Measurements from ENCODE around the gene ATXN7L1. TPM values are rescaled to one million over a fixed set of nuclear protein-coding genes. Genes with fewer than 3 reads are reported as not detected.

The ATXN7L1 gene
- total RNA-seq, 4 donors from 2014 or later = 5.9 to 21.2 (median 7.7) TPM

DNA sequence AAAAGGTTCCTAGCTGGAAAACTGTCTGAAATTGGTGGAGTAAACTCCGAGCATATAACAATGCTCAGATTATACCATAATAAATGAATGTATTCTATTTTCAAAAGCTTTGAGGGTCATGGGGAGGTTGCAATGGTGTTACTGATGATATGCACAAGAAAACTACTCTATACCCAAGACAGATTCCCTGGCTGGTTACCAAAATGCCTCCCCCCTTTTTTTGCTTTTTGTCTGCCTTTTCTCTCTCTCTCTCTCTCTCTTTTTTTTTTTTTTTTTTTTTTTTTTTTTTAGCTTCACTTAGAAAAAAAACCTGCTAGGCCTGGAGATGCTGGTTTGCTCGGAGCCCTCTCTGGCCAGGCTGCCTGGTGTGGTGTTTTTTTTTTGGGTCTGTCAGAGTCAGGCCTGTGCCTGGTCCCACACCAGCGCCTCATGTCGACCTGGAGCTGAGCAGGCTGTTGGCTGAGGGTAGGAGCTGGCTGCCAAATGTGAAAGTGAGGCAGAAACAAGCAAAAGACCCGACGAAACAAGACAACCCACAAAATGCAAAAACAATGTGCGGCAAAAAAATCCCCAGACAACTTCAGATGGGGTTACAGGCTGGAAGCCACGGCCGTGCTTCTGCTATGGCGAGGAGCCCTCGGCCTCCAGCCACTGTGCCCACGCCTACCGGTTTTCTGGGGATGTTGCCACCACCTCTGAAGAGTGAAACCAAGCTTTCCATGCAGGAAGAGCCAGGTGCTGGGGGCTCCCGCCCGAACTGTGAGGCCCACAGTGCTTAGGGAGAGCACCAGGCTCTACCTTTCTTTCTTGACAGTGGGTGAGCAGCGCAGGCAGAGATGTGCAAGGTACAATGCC is 235.2 kb downstream of the ATXN7L1 start:
- no peak for TF ChIP-seq POLR2AphosphoS5 (IDR thresholded peaks at IDR 0.05)
- peaks cover 0 to 73% of the 10 kb centered on the region in 2 donors for H3K36me3 ChIP-seq
- WGBS, 2 donors (ENCODE audit: low coverage in 1 of 2) = 70% methylated on average over 1 to 3 of the region's 16 CpGs

DNA sequence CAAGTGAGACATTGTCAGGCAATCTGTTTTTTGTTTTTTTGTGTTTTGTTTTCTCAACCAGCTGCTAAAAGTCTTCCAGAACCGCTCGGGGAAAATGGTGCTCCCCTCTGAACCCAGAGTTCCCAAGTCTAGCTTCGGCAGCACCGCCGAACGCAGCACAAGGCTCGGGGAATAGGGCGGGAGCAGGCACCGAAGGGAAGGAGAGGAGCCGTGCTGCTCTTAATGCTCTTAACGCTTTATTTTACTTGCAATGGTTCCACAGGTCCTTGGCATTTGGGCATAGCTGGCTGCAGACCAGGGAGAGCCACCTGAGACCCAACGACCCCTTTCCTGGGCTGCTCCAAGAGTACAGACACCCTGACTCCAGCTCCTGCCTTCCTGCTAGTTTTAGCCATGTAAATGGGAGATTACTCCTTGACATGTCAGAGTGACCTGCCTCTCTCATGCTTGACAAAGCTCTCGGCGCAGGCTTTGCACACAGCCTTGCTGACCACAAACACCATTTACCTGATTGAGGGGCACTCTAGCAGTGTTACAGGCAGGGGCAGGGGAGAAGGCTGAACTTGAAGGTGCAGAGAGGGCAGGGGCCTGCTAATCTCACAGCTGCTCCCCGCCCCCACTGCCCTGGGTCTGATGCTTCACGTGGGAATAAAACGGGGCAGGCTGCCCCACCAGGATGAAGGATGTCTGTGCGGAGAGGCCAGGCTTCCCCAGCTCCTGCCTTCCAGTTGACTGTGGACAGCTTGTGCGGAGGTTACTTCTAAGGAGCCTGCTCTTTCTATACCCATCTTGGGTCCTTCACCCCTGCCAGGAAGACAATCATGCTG is 236.5 kb downstream of the ATXN7L1 start:
- H3K27me3 ChIP-seq = no peaks in the 10 kb centered on the region
- no peak overlapping the region for H3K27ac ChIP-seq
- ATAC-seq = no peak
- H3K4me3 ChIP-seq = no peak overlapping the region
- H3K4me1 ChIP-seq = no peaks in the 10 kb centered on the region
- H3K9me3 ChIP-seq = no peaks in the 10 kb centered on the region
- WGBS, 2 donors (ENCODE audit: low coverage in 1 of 2) = 70 to 88% methylated on average over 2 to 11 of the region's 19 CpGs
- peaks cover 0 to 86% of the 10 kb centered on the region in 2 donors for H3K36me3 ChIP-seq
- TF ChIP-seq EP300 (IDR thresholded peaks at IDR 0.05) (no peak), POLR2AphosphoS5 (IDR thresholded peaks at IDR 0.05) (no peak), POLR2A (IDR thresholded peaks at IDR 0.05) (no peak)
- TF ChIP-seq, protein P1, sequence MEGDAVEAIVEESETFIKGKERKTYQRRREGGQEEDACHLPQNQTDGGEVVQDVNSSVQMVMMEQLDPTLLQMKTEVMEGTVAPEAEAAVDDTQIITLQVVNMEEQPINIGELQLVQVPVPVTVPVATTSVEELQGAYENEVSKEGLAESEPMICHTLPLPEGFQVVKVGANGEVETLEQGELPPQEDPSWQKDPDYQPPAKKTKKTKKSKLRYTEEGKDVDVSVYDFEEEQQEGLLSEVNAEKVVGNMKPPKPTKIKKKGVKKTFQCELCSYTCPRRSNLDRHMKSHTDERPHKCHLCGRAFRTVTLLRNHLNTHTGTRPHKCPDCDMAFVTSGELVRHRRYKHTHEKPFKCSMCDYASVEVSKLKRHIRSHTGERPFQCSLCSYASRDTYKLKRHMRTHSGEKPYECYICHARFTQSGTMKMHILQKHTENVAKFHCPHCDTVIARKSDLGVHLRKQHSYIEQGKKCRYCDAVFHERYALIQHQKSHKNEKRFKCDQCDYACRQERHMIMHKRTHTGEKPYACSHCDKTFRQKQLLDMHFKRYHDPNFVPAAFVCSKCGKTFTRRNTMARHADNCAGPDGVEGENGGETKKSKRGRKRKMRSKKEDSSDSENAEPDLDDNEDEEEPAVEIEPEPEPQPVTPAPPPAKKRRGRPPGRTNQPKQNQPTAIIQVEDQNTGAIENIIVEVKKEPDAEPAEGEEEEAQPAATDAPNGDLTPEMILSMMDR (IDR thresholded peaks at IDR 0.05) = no peak

More for the DNA sequence above, 235.2 kb downstream of the ATXN7L1 start:
- Histone ChIP-seq H3K4me3 (no peak overlapping the region), H3K27me3 (no peaks in the 10 kb centered on the region), H3K4me1 (no peaks in the 10 kb centered on the region), H3K27ac (no peak overlapping the region), H3K9me3 (no peaks in the 10 kb centered on the region)
- no peak for ATAC-seq

DNA sequence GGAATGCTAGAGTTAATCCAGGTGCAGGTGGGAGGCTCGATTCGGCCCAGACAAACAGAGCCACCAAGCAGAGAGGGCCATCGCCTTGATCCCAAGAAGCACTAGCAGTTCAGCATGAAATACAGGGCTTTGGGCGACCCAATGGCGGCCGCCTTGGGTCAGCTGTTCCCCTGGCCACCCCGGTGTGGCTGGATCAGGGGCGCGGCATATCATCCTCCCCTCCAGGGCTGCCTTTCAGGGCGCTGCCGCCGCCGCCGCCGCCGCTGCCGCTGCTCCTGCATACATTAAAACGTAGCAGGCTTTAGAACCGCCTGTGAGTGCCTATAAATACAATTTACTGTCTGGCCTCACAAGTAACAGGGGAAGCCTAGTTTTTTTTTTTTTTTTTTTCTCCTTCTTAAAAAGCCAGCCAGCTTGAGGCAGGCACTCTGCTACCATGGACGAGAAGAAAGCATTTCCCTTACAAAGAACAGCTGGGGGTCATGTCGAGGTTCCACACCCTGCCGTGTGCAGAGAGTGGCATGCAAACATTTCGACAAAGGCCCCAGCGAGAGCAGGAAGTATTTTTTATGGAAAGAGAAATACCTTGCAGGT is 237.4 kb downstream of the ATXN7L1 start:
- Histone ChIP-seq H3K27ac (no peak overlapping the region), H3K4me1 (no peaks in the 10 kb centered on the region), H3K9me3 (no peaks in the 10 kb centered on the region), H3K27me3 (no peaks in the 10 kb centered on the region), H3K36me3 (peaks cover 0 to 94% of the 10 kb centered on the region in 2 donors), H3K4me3 (no peak overlapping the region)
- WGBS, 2 donors (ENCODE audit: low coverage in 1 of 2) = 77 to 83% methylated on average over 12 to 16 of the region's 24 CpGs
- no peak for TF ChIP-seq EP300 (IDR thresholded peaks at IDR 0.05)
- TF ChIP-seq, protein P1 (IDR thresholded peaks at IDR 0.05) = no peak
- TF ChIP-seq POLR2AphosphoS5 (IDR thresholded peaks at IDR 0.05) = no peak
- TF ChIP-seq POLR2A (IDR thresholded peaks at IDR 0.05) = no peak
- ATAC-seq = no peak

DNA sequence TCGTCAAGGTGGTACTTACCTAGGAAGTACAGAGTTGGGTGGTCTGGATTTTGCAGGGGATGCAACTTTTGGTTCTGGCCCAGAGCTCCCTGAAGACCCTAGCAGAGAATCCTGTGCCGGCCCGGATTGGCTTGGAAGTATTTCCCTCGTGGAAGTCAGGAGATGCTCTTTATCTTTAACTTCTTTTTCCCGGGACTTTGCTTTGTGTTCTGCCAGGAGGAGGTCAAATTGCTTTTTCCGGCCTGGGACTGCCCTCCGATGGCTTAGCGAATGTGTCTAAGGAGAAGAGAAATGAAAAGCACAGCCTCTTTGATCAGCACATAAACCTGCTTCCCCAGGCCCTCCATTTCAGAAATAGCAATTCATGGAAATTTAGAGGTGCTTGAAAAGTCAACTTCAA is 238.1 kb downstream of the ATXN7L1 start:
- TF ChIP-seq, protein P1 (IDR thresholded peaks at IDR 0.05) = no peak
- TF ChIP-seq EP300 (IDR thresholded peaks at IDR 0.05) (no peak), POLR2A (IDR thresholded peaks at IDR 0.05) (no peak), POLR2AphosphoS5 (IDR thresholded peaks at IDR 0.05) (no peak)
- Histone ChIP-seq H3K4me3 (no peak overlapping the region), H3K27me3 (no peaks in the 10 kb centered on the region), H3K9me3 (no peaks in the 10 kb centered on the region), H3K27ac (no peak overlapping the region), H3K36me3 (peaks cover 0 to 100% of the 10 kb centered on the region in 2 donors), H3K4me1 (no peaks in the 10 kb centered on the region)
- WGBS, 2 donors (ENCODE audit: low coverage in 1 of 2) = 72 to 87% methylated on average over 6 to 8 of the region's 8 CpGs
- no peak for ATAC-seq

DNA sequence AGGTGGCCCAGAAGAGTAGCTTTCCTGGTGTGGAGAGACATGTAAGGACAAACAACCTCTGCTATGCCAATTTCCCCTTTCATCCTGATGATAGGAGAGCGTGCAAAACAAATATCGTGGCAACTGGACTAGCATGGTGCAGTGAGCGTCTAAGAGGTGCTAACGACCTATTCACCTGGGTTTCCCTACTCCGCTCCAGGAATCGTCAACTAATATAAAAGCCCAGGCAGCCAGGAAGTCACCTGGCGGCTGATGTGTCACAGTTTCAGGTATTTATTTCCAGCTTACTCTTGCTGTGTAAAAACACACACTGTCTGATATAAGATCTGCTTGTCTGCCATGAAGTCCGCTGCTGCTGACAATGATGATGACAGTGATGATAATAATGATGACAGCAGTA is 238.6 kb downstream of the ATXN7L1 start:
- peaks cover 0 to 97% of the 10 kb centered on the region in 2 donors for H3K36me3 ChIP-seq
- H3K27me3 ChIP-seq = no peaks in the 10 kb centered on the region
- no peaks in the 10 kb centered on the region for H3K9me3 ChIP-seq
- no peak overlapping the region for H3K4me3 ChIP-seq
- WGBS, 2 donors (ENCODE audit: low coverage in 1 of 2) = 85 to 91% methylated on average over 5 to 8 of the region's 8 CpGs
- ATAC-seq = no peak
- H3K27ac ChIP-seq = no peak overlapping the region
- no peaks in the 10 kb centered on the region for H3K4me1 ChIP-seq
- TF ChIP-seq POLR2A (IDR thresholded peaks at IDR 0.05) = no peak
- TF ChIP-seq, protein P1 (IDR thresholded peaks at IDR 0.05) = no peak
- TF ChIP-seq POLR2AphosphoS5 (IDR thresholded peaks at IDR 0.05) = no peak
- no peak for TF ChIP-seq EP300 (IDR thresholded peaks at IDR 0.05)

All from gastroesophageal sphincter (tissue), 4 donors.